AG08395 (cell line): Measurements from ENCODE around the gene PDE6A.
"Not testable (repeated sequence)": the region's sequence is repeated elsewhere in the genome, so short reads cannot be mapped to it uniquely, and the experiment has no call there.

ENCODE experiments used
- DNase-seq: peaks from one replicate; pipeline ENCODE4 v3.0.0; 2012; ENCODE audit warnings: mixed read lengths, low spot score

The PDE6A gene

DNA sequence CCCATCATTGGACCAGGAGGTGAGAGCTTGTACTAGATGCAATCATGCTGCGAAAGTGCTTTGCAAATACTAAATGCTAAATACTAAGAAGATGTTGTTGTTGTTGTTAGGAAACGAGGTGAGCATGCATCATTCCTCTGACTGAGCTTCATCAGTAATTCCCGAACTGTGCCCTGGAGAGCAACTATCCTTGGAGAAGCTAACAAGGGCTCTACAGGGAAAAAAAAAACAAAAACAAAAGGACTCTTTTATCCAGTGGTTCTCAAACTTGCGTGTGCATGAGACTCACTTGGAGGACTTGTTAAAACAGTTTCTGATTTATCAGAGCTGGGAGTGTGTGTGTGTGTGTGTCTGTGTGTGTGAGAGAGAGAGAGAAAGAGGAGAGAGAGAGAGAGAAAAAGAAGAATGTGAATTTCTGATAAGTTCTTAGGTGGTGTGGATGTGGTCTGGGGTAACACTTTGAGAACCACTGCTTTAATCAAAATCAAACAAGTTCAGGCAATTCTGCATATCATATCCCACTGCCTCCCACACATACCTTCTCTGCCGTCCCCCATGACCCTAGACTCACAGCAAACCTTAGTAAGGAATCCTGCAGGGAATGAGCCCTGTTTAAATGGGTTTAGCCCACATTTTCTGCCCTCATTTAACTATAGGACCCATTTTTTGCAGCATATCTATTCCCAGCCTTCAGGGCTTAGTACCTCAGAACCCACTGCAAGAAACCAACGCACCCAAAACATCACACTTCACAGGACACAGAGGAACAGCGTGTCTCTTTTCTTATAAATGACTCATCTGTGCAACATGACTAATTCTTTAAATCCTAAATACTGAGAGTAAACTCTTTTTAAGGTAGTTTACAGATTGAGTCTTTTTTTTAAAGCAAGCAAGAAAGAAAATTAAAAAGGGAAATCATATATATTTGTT lies 48.9 kb downstream of the PDE6A start:
- DNase-seq, result no peak

DNA sequence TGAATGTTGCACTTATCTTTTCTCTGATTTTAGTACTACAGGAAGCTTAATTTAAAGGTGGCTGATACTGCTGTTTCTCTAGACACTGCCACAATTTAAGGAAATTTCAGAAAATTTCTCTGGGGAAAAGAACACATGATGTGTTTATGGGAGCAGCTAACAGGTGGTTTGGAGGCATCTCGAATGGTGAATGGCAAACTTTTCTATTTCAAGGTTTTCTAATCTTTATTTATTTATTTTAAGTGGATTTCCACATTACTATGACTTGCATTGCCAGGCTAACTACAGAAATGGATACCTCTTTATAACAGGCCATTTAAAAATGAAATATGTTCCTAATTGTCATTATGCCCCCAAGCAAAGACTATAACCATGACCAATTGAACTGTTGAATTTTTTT lies 50.4 kb downstream of the PDE6A start:
- no peak for DNase-seq

DNA sequence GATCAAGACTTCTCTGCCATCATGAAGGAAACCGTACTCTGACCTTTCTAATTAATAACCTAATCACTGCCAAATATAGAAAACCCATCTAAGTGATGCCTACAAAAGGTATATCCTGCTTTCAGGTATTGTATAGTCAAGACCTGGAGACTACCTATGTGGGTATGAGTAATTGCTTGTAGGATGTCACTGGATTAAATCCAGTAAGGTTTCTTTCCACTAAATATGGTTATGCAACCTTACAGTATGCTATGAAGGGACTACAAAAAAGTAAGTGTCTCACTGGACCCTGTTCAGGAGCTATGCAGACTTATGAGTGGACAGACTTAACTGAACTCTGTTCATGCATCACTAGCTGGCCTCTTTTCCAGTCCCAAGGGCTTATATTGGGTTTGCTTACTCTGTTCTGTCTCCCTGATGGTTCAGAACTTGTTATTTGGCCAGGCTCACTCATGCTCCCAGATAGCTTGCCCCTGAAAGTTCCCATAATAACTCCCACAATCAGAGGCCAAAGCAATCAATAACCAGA lies 51.1 kb downstream of the PDE6A start:
- DNase-seq, result no peak

DNA sequence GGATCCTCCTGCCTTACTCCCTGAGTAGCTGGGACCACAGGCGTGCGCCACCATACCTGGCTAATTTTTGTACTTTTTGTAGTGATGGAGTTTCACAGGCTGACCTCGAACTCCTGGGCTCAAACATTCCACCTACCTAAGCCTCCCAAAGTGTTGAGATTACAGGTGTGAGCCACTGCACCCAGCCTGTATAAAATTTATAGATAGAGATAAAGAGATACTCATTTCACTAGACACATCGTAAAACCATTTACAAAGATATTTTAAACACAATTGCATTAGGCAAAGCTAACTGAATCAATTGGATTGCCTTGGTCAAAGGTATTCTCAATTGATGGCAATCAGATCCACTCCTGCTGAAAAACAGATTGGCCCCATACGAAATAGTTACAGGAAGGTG lies 52.0 kb downstream of the PDE6A start:
- no peak for DNase-seq

DNA sequence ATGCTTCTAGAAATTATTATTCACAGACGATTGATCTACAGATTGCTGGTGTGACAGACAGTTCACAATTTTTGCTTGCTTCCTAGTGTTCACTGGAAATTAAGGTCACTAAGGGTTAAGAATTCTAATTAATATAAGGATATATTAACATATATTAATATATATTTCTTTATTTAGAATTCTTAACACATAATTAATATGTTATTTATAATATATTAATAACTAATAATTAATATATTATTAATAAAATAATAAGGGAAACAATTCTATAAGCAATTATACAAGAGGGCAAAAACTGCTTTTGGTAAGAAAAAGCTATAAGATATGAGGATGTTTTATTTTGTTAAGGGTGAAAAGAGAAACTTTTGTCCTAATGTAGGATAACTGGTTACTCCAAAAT lies 56.3 kb downstream of the PDE6A start:
- no peak for DNase-seq

DNA sequence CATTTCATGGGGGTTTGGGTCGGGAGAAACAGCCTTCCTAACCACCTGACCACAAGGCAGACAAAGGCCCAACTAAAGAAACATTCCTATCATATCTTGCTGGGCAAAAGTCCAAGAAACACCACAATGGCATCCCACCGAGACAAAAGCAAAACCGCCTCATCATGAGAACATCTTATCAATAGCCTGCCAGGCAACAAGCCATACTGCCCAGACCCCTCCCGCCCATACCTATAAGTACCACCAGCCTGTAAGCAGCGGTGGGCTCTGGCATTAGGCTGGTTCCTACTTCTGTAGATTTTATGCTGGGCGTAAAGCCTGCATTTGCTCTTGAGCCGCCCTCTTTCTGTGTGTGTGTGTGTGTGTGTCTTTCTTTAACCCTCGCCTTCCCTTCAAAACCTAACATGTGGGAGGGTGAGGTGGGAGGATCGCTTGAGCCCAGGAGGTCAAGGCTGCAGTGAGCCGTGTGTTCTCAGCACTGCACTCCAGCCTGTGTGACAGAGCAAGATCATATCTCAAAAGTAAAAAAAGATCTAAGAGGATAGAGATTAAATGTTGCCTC lies 56.9 kb downstream of the PDE6A start:
- DNase-seq, result peak; percentile 29

DNA sequence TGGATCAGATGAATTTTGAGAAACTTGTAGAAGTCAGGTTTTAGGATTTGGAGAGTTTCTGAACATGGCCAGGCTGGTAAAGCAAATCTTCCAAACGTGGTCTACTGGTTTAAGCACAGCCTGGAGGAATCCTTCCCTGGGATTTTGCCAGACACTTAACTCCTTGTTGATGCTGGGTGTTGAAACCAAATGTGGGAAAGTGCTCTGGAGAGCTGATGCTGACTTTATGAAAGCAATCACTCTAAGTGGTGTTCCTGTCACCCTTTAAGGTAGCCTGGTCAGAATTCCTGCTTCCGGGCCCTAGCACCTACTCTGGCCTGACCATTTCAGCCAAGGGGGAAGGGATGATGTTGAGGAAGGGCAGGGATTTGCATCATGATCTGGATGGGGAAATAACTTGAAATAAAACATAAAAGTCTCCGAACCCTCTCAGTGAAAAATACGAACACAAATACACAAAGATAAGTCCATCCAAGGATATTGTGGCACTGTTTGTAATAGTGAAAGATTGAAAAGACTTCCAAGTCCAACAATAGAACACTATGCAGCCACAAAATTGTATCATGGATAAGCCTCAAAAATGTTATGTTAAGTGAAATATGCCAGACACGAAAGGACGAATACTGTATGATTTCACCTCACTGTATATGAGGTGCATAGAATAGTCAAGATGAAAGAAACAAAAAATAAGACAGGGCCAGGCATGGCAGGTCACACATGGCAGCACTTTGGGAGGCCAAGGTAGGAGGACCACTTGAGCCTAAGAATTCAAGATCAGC lies 57.7 kb downstream of the PDE6A start:
- no peak for DNase-seq

DNA sequence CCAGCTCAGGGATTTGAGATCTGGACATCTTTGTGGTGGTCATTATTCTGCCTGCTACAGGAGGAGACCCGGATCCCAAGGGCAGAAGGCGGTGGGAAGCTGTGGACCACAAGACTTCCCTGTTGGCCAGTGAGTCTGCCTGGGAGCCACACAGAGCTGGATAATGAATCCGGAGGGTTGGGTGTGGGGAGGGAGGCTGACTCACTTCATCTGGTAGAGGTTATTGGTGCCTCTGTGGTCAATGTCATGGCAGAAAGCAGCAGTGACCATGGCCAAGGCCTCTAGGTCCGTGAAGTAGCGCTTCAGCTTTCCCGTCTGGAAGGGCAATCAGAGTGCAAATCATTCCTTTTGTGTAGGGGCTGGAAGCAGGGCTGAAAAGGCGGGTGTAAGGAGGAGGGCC lies 58.5 kb downstream of the PDE6A start:
- peak; percentile 31 for DNase-seq

DNA sequence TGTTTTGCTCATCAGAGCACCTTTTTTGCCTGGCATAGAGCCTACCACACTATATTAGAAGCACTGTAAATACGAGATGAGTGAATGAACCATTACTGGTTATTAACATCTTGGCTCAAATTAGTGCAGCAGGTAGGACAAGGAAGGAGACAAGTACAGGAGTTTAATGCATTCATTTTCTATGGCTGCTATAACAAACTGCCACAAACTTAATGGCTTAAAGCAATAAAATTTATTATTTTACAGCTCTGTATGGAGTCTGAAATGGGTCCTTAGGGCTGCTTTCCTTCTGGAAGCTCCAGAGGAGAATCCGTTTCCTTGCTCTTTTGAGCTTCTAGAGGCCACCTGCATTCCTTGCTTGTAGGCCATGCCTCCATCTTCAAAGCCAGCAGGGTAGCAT lies 59.1 kb downstream of the PDE6A start:
- DNase-seq, result no peak

DNA sequence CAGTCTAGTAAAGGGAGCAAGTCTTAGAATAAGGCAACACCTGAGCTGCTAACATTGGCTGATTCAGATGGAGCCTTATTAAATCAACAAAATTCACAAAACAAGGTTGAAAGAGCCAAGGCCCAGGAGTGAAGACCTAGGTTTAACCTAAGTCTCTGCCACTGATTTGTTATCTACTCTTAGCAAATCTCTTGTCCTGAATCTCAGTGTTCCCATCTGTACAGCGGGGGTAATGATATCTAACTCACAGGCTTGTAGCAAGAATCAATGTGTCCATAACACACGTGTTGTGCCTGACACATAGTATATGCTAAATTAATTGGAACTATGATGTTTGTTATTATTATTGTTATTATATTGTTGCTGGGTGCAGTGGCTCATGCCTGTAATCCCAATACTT lies 61.0 kb downstream of the PDE6A start:
- no peak for DNase-seq

DNA sequence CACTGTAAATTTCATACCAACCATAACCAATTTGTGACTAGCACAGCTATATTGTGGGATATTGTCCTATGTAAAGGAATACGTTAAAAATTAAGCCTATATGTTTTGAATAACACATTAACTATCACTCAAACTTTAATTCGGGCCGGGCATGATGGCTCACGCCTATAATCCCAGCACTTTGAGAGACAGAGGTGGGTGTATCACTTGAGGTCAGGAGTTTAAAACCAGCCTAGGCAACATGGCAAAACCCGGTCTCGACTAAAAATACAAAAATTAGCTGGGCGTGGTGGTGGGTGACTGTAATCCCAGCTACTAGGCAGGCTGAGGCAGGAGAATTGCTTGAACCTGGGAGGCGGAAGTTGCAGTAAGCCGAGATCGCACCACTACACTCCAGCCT lies 62.0 kb downstream of the PDE6A start:
- not testable (repeated sequence) for DNase-seq

DNA sequence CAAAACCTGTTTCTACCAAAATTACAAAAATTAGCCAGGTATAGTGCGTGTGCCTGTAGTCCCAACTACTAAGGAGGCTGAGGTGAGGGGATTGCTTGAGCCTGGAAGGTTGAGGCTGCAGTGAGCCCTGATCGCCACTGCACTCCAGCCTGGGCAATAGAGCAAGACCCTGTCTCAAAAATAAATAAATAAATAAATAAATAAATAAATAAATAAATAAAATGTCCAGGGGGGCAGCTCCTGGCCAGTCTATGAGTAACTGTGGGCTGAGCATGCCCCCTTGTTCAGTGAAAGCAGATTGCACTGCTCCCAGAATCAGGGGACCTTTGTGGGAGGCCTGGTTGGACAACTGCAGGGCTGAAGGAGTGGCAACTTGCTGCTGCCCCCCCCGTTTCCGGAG lies 62.7 kb downstream of the PDE6A start:
- no peak for DNase-seq

DNA sequence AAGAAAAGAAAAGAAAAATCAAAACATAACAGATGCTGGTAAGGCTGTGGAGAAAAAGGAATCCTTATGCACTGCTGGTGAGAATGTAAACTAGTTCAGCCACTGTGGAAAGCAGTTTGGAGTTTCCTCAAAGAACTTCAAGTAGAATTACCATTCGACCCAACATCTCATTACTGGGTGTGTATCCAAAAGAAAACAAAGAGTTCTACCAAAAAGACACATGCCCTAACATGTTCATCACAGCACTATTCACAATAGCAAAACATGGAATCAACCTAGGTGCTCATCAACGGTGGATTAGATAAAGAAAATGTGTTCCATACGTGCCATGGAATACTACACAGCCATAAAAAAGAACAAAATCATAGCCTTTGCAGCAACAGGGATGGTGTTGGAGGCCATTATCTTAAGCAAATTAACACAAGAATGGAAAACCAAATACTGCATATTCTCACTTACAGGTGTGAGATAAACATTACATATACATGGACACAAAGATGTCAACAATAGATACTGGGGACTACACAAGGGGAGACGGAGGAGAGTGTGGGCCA lies 63.4 kb downstream of the PDE6A start:
- no peak for DNase-seq

DNA sequence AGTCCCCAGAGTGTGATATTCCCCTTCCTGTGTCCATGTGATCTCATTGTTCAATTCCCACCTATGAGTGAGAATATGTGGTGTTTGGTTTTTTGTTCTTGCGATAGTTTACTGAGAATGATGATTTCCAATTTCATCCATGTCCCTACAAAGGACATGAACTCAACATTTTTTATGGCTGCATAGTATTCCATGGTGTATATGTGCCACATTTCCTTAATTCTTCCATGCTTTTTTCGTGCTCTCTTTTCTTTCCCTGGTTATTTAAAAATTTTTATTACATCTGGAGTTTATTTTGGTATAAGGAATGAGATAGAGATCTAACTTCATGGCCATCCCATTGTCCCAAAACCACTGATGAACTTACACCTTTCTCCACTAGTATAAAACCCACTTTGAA lies 65.0 kb downstream of the PDE6A start:
- not testable (repeated sequence) for DNase-seq

DNA sequence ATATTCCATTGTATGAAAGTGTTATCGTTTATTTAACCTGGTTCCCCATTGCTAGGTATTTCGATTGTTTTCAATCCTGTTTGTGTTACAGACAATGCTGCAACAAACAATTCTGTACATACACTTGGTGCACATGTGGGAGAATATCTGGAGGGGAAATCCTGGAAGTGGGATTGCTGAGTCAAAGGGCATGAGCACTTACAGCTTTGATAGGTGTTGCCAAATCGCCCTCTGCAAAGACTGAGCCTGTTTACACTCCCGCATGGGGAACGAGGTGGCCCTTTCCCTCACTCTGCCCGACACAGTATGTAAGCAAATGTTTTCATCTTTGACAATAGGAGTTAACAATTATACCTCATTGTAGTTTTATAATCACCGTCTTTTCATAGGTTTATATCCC lies 66.2 kb downstream of the PDE6A start:
- DNase-seq, result no peak

DNA sequence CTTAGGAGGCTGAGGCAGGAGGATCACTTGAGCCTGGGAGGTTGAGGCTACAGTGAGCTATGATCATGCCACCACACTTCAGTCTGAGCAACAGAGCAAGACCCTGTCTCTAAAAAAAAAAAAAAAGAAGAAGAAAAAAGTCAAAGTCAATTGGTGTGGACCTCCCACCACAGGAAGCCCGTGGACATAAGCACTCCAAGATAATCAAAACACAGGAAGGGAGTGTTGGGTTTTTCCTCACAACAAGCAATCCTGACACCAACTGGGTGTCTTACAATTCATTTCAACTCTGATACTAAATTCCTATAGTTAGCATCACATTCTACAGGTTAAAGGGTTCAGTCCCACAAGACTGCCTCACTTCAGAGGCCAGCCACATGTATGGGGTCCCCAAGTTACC lies 70.7 kb downstream of the PDE6A start:
- DNase-seq, result no peak

DNA sequence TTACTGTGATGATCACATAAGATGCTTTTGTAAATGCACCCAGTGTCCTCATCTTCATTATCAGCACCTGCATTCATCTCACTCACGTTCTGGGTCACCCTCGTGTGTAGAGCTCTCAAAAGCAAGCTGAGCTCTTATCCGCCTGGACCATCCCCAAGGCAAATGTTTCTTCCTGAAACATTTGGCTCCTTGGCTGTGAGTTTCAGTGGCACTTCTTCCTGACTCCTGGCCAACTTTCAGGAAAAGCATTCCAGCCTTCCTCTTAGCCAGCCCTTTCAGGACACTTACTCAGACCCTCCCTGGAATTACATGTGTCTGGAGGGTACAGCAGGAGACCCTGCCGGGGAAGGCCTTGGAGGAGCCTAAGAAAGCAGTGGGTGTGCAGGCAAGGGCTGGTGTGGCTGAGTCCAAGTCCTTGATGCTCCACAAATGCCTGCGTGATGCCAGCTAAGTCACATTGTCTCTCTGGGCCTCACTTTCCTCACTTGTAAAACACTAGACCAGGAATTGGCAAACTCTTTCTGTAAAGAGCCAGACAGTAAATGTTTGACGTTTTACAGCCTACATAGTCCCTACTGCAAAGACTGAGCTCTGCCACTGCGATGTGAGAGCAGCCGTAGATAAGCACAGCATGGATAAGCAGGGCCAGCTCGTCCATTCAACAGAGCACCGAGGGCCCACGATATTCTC lies 72.1 kb downstream of the PDE6A start:
- no peak for DNase-seq

DNA sequence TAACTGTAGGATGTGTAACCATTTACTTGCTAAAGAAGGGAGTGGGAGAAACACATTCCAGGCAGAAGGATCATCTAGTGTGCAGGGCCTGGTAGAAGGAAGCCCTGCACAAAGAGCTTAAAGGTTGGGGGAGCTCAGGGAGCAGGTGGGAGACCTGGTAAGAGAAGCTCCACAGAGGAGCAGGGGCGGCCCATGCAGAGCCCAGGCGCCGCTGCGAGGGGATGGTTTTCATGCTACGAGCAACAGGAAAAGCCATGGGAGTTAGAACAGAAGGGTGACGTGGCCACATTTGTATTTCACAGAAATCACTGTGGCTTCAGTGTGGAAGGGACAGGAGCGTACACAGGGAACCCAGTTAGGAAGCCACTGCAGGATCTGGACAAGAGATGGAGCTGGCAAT lies 73.1 kb downstream of the PDE6A start:
- DNase-seq, result no peak

DNA sequence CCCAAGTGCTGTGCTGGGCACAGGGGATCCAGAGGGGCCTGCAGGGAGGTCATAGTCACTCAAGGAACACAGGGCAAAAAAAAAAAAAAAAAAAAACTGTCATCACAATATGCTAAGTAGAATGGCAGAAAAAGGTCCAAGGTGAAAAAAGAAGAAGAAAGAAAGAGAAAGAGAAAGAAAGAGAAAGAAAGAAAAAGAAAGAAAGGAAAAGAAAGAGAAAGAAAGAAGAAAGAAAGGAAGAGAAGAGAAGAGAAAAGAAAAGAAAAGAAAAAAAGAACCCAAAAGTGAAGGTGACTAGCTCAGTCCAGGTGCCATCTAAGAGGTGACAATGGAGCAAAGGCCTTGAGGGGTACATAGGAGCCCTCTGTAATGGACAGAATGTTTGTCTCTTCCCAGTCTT lies 73.9 kb downstream of the PDE6A start:
- DNase-seq, result no peak

DNA sequence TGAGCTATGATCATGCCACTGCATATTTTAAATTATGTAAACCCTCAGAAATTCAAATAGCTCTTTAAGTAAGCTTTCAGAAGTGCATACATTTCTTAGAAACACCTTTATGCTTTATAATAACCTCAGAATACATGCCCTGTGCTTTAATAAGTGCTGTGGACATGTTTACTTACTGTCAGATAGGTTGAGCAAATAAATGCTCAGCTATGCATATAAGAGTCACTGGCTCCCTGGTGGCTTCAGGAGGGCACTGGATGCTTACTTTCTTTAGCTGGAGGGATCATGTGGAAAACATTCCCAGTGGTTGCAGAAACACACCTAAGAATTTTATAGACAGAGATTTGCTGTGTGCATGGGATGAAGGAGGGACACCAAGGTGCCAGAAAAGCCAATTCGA lies 74.4 kb downstream of the PDE6A start:
- no peak for DNase-seq

DNA sequence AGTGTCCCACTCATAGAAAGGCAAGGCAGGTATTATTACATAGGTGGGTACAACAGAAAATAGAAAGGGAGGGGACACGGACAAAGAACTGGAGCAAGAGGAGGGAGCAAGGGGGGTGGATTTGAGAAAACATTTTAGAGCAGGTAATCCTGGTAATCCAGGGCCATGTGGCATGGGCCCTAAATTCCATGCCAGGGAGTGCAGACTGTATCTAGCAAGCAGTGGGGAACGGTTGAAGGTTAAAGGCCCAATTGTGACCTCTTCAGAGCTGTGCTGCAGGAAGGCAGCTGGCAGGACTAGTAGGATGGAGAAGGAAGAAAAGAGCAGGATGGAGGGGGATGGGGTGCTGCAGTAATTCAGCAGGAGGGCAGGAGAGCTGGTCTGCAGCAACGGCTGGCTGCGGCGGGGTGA lies 75.2 kb downstream of the PDE6A start:
- DNase-seq, result no peak

DNA sequence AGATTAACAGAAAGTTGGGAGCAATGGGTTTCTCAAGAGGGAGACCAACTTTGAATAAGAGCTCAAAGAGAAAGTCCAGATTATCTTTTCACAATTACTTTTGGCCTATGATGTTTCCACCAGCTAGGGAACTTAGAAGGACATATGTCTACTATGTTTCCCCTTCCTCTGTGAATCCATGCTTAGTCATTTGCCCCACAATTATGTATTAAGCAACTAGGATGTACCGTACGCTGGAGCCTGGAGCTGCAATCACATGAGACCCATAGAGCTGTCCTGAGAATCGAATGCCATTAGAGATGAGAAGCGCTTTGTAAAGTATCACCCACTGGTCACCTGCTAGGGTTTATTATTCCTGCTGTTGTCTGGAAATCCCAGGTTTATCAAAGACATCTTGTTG lies 78.8 kb downstream of the PDE6A start:
- DNase-seq, result no peak
